T-cell (primary cell): Measurements from ENCODE around the gene DAPL1. TPM values are rescaled to one million over a fixed set of nuclear protein-coding genes. Genes with fewer than 3 reads are reported as not detected.
A peak's percentile ranks its signal among the peaks of the same experiment; 100 is the strongest.

Experiments
- ATAC-seq, 4 experiments: fragments of 200-7000 bp in 3 of 4; fragments of 150-1000 bp in 1 of 4; cut with Tn5 transposase; replicated peaks in 1 of 4; 1 replicate in 3 of 4; 2 replicates in 1 of 4; pipeline ENCODE4 v1.10.0; 2021; ENCODE audit warnings: moderate library complexity in 3 of 4, mild to moderate bottlenecking in 2 of 4, moderate number of reproducible peaks in 1 of 4
- CTCF ChIA-PET, 2 donors: fragments of 300-600 bp; sonication (Branson Sonifier 250); formaldehyde crosslinking; loops; one replicate each; lab custom pipeline; 2022; ENCODE audit warnings: antibody characterized with exemption in 2 of 2; lab: Charles Lee
- POLR2A ChIA-PET, 2 donors: fragments of 300-600 bp; sonication (Branson Sonifier 250); formaldehyde crosslinking; loops; one replicate each; lab custom pipeline; 2022; ENCODE audit warnings: antibody characterized with exemption in 2 of 2; lab: Charles Lee
- DNase-seq, 35 experiments: peaks; one replicate each; pipeline versions ENCODE4 v3.0.0 to v3.0.0-alpha.2; 2013 to 2023
- H3K27ac ChIP-seq: one replicate; pipeline ENCODE4 v1.5.1; 2013; ENCODE audit warnings: low read length
- H3K27me3 ChIP-seq, 2 experiments: replicated peaks in 1 of 2; 1 replicate in 1 of 2; 2 replicates in 1 of 2; pipeline versions ENCODE4 v1.6.1 to v1.7.0; 2013; ENCODE audit warnings: low read length in 1 of 2, mixed read lengths in 1 of 2; ENCODE audit not compliant: control insufficient read depth in 2 of 2, insufficient read depth in 2 of 2; ENCODE audit errors: extremely low read depth in 1 of 2
- H3K36me3 ChIP-seq, 2 donors: 1 replicate in 1 of 2; 2 replicates in 1 of 2; pipeline versions ENCODE4 v1.6.1 to v1.7.0; 2013; ENCODE audit warnings: low read length in 1 of 2; ENCODE audit not compliant: control insufficient read depth in 2 of 2, insufficient read depth in 1 of 2; ENCODE audit errors: extremely low read depth in 1 of 2
- H3K4me1 ChIP-seq, 2 experiments: 1 replicate in 1 of 2; 2 replicates in 1 of 2; pipeline versions ENCODE4 v1.6.1 to v1.7.0; 2013; ENCODE audit warnings: low read length in 2 of 2, mixed read lengths in 1 of 2; ENCODE audit not compliant: insufficient read depth in 2 of 2, control insufficient read depth in 1 of 2; ENCODE audit errors: extremely low read depth in 1 of 2
- H3K4me3 ChIP-seq, 2 donors: 1 replicate in 1 of 2; 2 replicates in 1 of 2; pipeline versions ENCODE4 v1.5.1 to v1.7.0; 2013; ENCODE audit warnings: mild to moderate bottlenecking in 2 of 2, low read length in 1 of 2, moderate library complexity in 1 of 2; ENCODE audit not compliant: control insufficient read depth in 1 of 2; ENCODE audit errors: extremely low read depth in 1 of 2
- H3K9me3 ChIP-seq: 2 replicates; pipeline ENCODE4 v1.7.0; 2013
- H3K27ac Mint-ChIP-seq, 2 donors: one replicate each; pipeline ENCODE4 v1.8.0; 2020 to 2021; ENCODE audit warnings: mild to moderate bottlenecking in 2 of 2, mixed read lengths in 2 of 2
- H3K27me3 Mint-ChIP-seq, 2 donors: one replicate each; pipeline ENCODE4 v1.8.0; 2021 to 2022; ENCODE audit warnings: mixed read lengths in 2 of 2
- H3K36me3 Mint-ChIP-seq: one replicate; pipeline ENCODE4 v1.8.0; 2021; ENCODE audit warnings: mixed read lengths
- H3K4me1 Mint-ChIP-seq, 3 donors: one replicate each; pipeline ENCODE4 v1.8.0; 2020 to 2022; ENCODE audit warnings: mixed read lengths in 3 of 3, mild to moderate bottlenecking in 1 of 3
- H3K4me3 Mint-ChIP-seq, 3 donors: one replicate each; pipeline ENCODE4 v1.8.0; 2020 to 2022; ENCODE audit warnings: mild to moderate bottlenecking in 3 of 3, mixed read lengths in 3 of 3, moderate library complexity in 3 of 3
- H3K9me3 Mint-ChIP-seq, 3 donors: one replicate each; pipeline ENCODE4 v1.8.0; 2020 to 2022; ENCODE audit warnings: mixed read lengths in 3 of 3
- WGBS: methylation state at CpG from one replicate; pipeline ENCODE4 v1.1.5; 2013; ENCODE audit warnings: missing lambda C conversion rate; ENCODE audit not compliant: insufficient coverage; 5-methylcytosine and 5-hydroxymethylcytosine counted together
- total RNA-seq, 35 experiments: library from RNA in 6 of 35; stranded (reverse) in 6 of 35; fragments of 120-200 nt in 1 of 35; gene quantifications; one replicate each; pipeline versions ENCODE4 v1.2.1 to v1.2.4 and lab custom pipeline; 2013 to 2026

The DAPL1 gene, protein sequence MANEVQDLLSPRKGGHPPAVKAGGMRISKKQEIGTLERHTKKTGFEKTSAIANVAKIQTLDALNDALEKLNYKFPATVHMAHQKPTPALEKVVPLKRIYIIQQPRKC
- total RNA-seq (not detected), total RNA-seq (lab: John Stamatoyannopoulos, UW) (0 reads per million in 29 experiments)
- not detected for total RNA-seq (2013)

DNA sequence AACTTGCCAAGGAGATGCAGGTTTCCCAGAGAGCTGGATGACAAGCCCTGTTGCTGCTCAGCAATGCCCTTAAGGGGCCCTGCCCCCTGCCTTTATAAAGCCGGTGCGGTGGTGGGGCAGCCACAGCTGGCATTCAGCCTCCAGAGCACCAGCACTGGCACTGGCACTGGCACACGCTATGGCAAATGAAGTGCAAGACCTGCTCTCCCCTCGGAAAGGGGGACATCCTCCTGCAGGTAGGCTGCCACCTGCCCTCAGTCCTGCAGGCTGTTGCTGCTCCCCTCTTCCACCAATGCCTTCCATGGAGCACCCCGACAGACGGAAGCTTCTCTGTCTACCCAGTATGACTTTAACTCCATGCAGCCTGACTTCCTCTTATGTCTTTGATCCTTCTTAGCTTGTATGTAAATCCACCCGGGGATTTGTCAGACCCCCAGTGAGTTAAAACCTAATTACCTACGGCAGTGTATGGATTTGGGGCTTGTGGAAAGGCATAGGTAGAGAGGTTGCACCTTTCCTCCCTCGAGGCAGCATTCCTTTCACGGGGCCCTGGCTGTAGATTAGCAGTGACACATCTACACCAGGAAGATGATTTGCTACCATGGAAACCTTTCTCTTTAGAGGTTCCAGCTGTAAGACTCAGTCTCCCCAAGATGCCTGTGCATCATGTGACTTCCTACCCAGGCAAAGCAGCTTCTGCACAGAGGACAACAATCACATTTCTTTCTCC is at the start of gene DAPL1:
TSS of gene DAPL1 (plus strand) at position 123 of the 730 bp plus-strand sequence. CDS start at position 179, 56 bp downstream.
- Histone ChIP-seq H3K4me1 (no peaks in the 10 kb centered on the region), H3K9me3 (no peaks in the 10 kb centered on the region), H3K27ac (no peak within 1 kb of the TSS), H3K27me3 (peaks cover 0 to 11% of the 10 kb centered on the region in 2 experiments), H3K36me3 (no peaks in the 10 kb centered on the region), H3K4me3 (no peak within 1 kb of the TSS)
- POLR2A ChIA-PET: no interaction called here
- Mint-ChIP-seq H3K4me1 (peaks cover 0 to 3% (median 0%) of the 10 kb centered on the region in 3 donors), H3K27ac (no peak within 1 kb of the TSS), H3K36me3 (no peaks in the 10 kb centered on the region), H3K9me3 (no peaks in the 10 kb centered on the region), H3K27me3 (peaks cover 12 to 18% of the 10 kb centered on the region in 2 donors), H3K4me3 (no peak within 1 kb of the TSS)
- 43% methylated on average over 5 of the region's 10 CpGs for WGBS
- CTCF ChIA-PET: no interaction called here
- DNase-seq (peak in 1 of 35 experiments; percentile 1), ATAC-seq (no peak)

DNA sequence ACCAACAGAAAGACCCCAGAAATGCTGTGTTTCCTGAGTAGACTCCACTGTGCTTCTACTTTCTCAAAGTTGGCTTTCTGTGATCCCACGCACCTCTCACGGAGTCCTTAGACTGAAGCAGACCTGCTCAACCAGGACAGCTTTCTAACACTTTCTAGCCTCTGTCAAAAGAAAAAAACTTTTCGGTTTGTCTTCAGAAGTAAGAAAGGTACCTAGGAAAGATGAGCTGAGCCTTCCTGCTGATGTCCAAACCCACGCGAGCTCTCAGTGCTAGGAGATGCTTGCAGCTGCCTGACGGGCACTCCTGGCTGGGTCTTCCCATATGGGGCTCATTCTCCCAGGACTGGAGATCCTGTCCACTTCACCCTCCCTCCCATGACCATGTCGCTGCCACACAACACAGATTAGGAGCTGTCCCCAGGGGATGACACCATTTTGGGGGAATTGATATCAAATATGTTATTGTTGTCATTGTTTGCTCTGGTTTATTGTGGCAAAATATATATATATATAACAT is 49.2 kb upstream of the DAPL1 start:
- Histone ChIP-seq H3K9me3 (no peaks in the 10 kb centered on the region), H3K4me1 (no peaks in the 10 kb centered on the region), H3K4me3 (no peak overlapping the region), H3K36me3 (no peaks in the 10 kb centered on the region), H3K27ac (no peak overlapping the region), H3K27me3 (peaks cover 0 to 8% of the 10 kb centered on the region in 2 experiments)
- Mint-ChIP-seq H3K27ac (no peak overlapping the region), H3K27me3 (peaks cover 19 to 32% of the 10 kb centered on the region in 2 donors), H3K36me3 (no peaks in the 10 kb centered on the region), H3K4me1 (no peaks in the 10 kb centered on the region), H3K4me3 (no peak overlapping the region), H3K9me3 (no peaks in the 10 kb centered on the region)
- no peak for DNase-seq
- WGBS: 48% methylated on average over 2 of the region's 7 CpGs
- CTCF ChIA-PET: interaction anchor here (0.6 to 3.3 kb wide), 14 partner anchors 9 to 1481 kb away, joined by 3 to 57 read pairs (median 5); no protein-coding TSS in a partner anchor
- ATAC-seq: no peak
- POLR2A ChIA-PET: interaction anchor here (0.5 kb wide), 2 partner anchors 8 to 287 kb away, joined by 3 to 11 read pairs; no protein-coding TSS in a partner anchor

DNA sequence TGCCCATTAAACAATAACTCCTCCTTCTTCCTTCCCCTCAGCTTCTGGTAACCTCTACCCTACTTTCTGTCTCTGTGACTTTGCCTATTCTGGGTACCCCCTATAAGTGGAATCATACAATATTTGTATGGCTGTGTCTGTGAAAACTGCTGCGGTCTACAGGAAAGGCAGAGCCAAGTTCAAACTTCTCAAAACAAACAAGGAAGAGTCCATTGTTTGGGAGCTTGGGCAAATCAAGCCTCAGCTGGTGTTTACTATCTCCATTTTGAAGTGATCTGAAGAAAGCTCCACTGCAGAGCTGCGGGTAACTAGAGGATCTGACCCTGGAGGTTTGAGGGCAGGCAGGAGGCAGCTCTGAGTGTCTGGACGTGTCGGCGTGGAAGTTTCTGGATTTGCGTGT is 48.6 kb upstream of the DAPL1 start:
- Histone ChIP-seq H3K27ac (no peak overlapping the region), H3K36me3 (no peaks in the 10 kb centered on the region), H3K4me1 (no peaks in the 10 kb centered on the region), H3K9me3 (no peaks in the 10 kb centered on the region), H3K27me3 (peaks cover 0 to 8% of the 10 kb centered on the region in 2 experiments), H3K4me3 (no peak overlapping the region)
- no peaks in the 10 kb centered on the region for H3K36me3 Mint-ChIP-seq
- ATAC-seq (no peak), DNase-seq (no peak)
- ChIA-PET POLR2A (no interaction called here), CTCF (interaction anchor here (0.7 to 3.3 kb wide), 9 partner anchors 8 to 1444 kb away, joined by 3 to 57 read pairs (median 9); no protein-coding TSS in a partner anchor)
- no peak overlapping the region for H3K27ac Mint-ChIP-seq
- H3K27me3 Mint-ChIP-seq: peaks cover 19 to 32% of the 10 kb centered on the region in 2 donors
- no peaks in the 10 kb centered on the region for H3K9me3 Mint-ChIP-seq
- no peaks in the 10 kb centered on the region for H3K4me1 Mint-ChIP-seq
- 89% methylated on average over 1 of the region's 6 CpGs for WGBS
- no peak overlapping the region for H3K4me3 Mint-ChIP-seq

DNA sequence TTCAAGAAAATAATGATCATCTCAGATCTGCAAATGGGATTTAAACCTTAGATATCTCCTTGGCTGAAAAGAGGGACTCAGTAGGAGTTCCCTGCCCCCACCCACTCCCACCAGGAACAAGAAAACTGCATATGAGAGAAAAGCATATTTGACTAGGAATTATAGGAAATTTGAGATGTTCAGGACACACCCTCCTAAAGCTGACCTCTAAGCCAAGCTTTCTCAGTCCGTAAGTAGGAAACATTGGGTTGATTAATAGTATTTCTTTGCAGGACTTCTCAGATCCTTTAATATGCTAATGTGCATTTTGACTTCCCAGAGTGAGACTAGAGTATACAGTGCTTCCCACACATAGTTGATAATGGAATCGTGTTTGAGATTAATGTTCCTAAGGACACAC is 47.8 kb upstream of the DAPL1 start:
- 80% methylated on average over 1 of the region's 2 CpGs for WGBS
- Histone ChIP-seq H3K9me3 (no peaks in the 10 kb centered on the region), H3K27ac (no peak overlapping the region), H3K4me1 (no peaks in the 10 kb centered on the region), H3K36me3 (no peaks in the 10 kb centered on the region), H3K4me3 (no peak overlapping the region), H3K27me3 (peaks cover 0 to 8% of the 10 kb centered on the region in 2 experiments)
- Mint-ChIP-seq H3K27ac (no peak overlapping the region), H3K4me1 (no peaks in the 10 kb centered on the region), H3K27me3 (peaks cover 22 to 32% of the 10 kb centered on the region in 2 donors), H3K4me3 (no peak overlapping the region), H3K9me3 (no peaks in the 10 kb centered on the region), H3K36me3 (no peaks in the 10 kb centered on the region)
- ChIA-PET CTCF (interaction anchor here (1.3 to 3.2 kb wide), 4 partner anchors 9 to 723 kb away, joined by 3 to 17 read pairs (median 6); no protein-coding TSS in a partner anchor), POLR2A (no interaction called here)
- no peak for ATAC-seq
- no peak for DNase-seq

DNA sequence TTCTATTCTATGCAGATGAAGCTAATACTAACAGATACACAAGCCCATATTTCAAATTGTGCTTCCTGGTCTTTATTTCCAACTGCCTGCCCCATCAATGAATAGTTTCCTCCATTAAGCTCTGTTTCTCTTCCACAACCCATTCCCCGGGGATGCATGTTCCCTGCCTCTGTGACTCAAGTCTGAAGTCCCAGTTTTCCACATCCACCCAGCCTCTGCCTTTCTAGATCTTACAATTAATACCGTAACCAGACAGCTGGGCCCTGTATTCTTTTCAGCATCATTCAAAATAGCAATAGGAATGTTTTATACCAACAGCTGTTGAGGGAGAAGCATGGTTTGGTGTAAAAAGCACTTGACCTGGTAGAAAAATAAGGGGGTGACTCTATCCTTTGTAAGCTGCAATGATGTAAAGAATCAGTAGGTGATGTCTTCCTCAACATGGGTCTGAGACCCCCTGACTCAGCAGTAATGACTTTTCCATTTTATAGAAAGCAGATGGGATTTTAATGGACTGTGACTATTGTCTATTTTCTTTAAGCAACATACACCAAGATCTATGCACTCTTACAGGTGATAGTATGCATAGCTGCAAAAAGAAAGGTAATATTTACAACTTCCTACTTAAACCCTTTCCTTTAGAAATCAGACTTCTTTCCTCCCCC is 46.1 kb upstream of the DAPL1 start:
- Mint-ChIP-seq H3K36me3 (no peaks in the 10 kb centered on the region), H3K27me3 (peaks cover 25 to 33% of the 10 kb centered on the region in 2 donors), H3K9me3 (no peaks in the 10 kb centered on the region), H3K4me1 (no peaks in the 10 kb centered on the region), H3K27ac (no peak overlapping the region), H3K4me3 (no peak overlapping the region)
- no peak for ATAC-seq
- Histone ChIP-seq H3K27me3 (peaks cover 0 to 15% of the 10 kb centered on the region in 2 experiments), H3K4me1 (no peaks in the 10 kb centered on the region), H3K4me3 (no peak overlapping the region), H3K9me3 (no peaks in the 10 kb centered on the region), H3K27ac (no peak overlapping the region), H3K36me3 (no peaks in the 10 kb centered on the region)
- DNase-seq: no peak
- ChIA-PET POLR2A (no interaction called here), CTCF (interaction anchor here (0.6 to 2.1 kb wide), 8 partner anchors 13 to 846 kb away, joined by 3 to 8 read pairs (median 4); no protein-coding TSS in a partner anchor)
- WGBS: 86% methylated on average over 1 of the region's 2 CpGs
